Body of pancreas (tissue), 4 donors: ENCODE results near the gene MAGI1. TPM values are rescaled to one million over a fixed set of nuclear protein-coding genes. Genes with fewer than 3 reads are reported as not detected.

Experiments used
- ATAC-seq: fragments of 150-250 bp; one replicate; pipeline ENCODE4 v1.9.1; 2016
- DNase-seq, 4 donors: peaks; one replicate each; pipeline ENCODE4 v3.0.0-alpha.2; 2019
- H3K27ac ChIP-seq, 4 donors: fragments of 200-600 bp; sonication (generic); 1 replicate in 3 of 4; 2 replicates in 1 of 4; pipeline versions ENCODE4 v1.5.1 to v1.6.1; 2016 to 2019; ENCODE audit warnings: mild to moderate bottlenecking in 1 of 4, mixed read lengths in 1 of 4, moderate library complexity in 1 of 4
- H3K27me3 ChIP-seq, 2 donors: fragments of 200-600 bp; sonication (generic); one replicate each; pipeline ENCODE4 v1.6.0; 2016; ENCODE audit warnings: mild to moderate bottlenecking in 1 of 2
- H3K36me3 ChIP-seq, 2 donors: fragments of 200-600 bp; sonication (generic); replicated peaks in 1 of 2; 2 replicates each; pipeline ENCODE4 v1.5.1; 2016; ENCODE audit warnings: low read depth in 2 of 2; ENCODE audit not compliant: insufficient read depth in 1 of 2
- H3K4me1 ChIP-seq: fragments of 200-600 bp; sonication (generic); one replicate; pipeline ENCODE4 v1.6.0; 2016
- H3K4me3 ChIP-seq, 2 donors: fragments of 200-600 bp; sonication (generic); 1 replicate in 1 of 2; 2 replicates in 1 of 2; pipeline ENCODE4 v1.5.1; 2016 to 2019
- H3K9me3 ChIP-seq, 3 donors: fragments of 200-600 bp; sonication (generic); 1 replicate in 2 of 3; 2 replicates in 1 of 3; pipeline ENCODE4 v1.5.1; 2016
- CTCF ChIP-seq, 7 experiments: fragments of 450-650 bp in 4 of 7; fragments of 200-600 bp in 3 of 7; sonication (generic) in 3 of 7; IDR thresholded peaks; one replicate each; pipeline ENCODE4 v1.5.1; 2016 to 2019; ENCODE audit warnings: antibody characterized with exemption in 7 of 7
- POLR2A ChIP-seq, 3 donors: fragments of 450-650 bp; IDR thresholded peaks; one replicate each; pipeline ENCODE4 v1.6.1; 2016; ENCODE audit warnings: antibody characterized with exemption in 3 of 3, mild to moderate bottlenecking in 2 of 3
- WGBS, 2 donors: methylation state at CpG; one replicate each; pipeline ENCODE4 v1.1.5; 2017; 5-methylcytosine and 5-hydroxymethylcytosine counted together
- intact Hi-C: fragments of 100-400 bp; cut with DNase I; formaldehyde crosslinking; loops from one replicate; pipeline ENCODE4 v1.15.1; 2023
- small RNA-seq: library from RNA; depleted of rRNA; stranded (forward); fragments of <200 nt; gene quantifications from one replicate; pipeline ENCODE3, GENCODE V24; 2016
- total RNA-seq, 2 donors: library from RNA; depleted of rRNA; stranded (reverse); fragments of >200 nt; gene quantifications; one replicate each; pipeline ENCODE4 v1.1.0, GENCODE V29; 2016

Gene MAGI1
- total RNA-seq, 2 donors from 2014 or later: 44.2 to 63.6 TPM

- Histone ChIP-seq H3K4me3 (no peak overlapping the region), H3K36me3 (no peaks in the 10 kb centered on the region), H3K27me3 (no peaks in the 10 kb centered on the region), H3K4me1 (no peaks in the 10 kb centered on the region), H3K9me3 (no peaks in the 10 kb centered on the region), H3K27ac (no peak overlapping the region)
- DNase-seq (no peak), ATAC-seq (no peak)
- intact Hi-C loops: no loop called here
- TF ChIP-seq POLR2A (IDR thresholded peaks at IDR 0.05) (no peak), CTCF (IDR thresholded peaks at IDR 0.05) (no peak)
- WGBS, 2 donors: 85 to 88% methylated on average over 2 of the region's 2 CpGs
Observed at GRCh38 chr3:65313666-65314065, 725.1 kb downstream of the MAGI1 start.

GRCh38 chr3:65305836-65306235 is 732.9 kb downstream of the MAGI1 start:
- WGBS, 2 donors: 83 to 85% methylated on average over 4 of the region's 4 CpGs
- no peak for TF ChIP-seq CTCF (IDR thresholded peaks at IDR 0.05)
- no peak for TF ChIP-seq POLR2A (IDR thresholded peaks at IDR 0.05)
- H3K27ac ChIP-seq: no peak overlapping the region
- H3K27me3 ChIP-seq: no peaks in the 10 kb centered on the region
- H3K4me1 ChIP-seq: no peaks in the 10 kb centered on the region
- ATAC-seq (no peak), DNase-seq (no peak)
- no peaks in the 10 kb centered on the region for H3K36me3 ChIP-seq
- H3K4me3 ChIP-seq: no peak overlapping the region
- no peaks in the 10 kb centered on the region for H3K9me3 ChIP-seq
- intact Hi-C loops: no loop called here

Small RNA genes within 50 kb of the gene (small RNA-seq; reads per million reads assigned to genes)
- gene RF00019: not detected

Other genes starting within 250 kb of the MAGI1 start
- 1 to 10 TPM; 8.6 to 9.2 TPM for gene SLC25A26, start 182.1 kb upstream of the MAGI1 start, total RNA-seq